Vagina (tissue), 2 donors: ENCODE data around the gene STRN.
A peak's percentile ranks its signal among the peaks of the same experiment; 100 is the strongest.

ENCODE experiments used
- POLR2A ChIP-seq, 2 donors: fragments of 450-650 bp; IDR thresholded peaks; one replicate each; pipeline ENCODE4 v1.6.1; 2017; ENCODE audit warnings: antibody characterized with exemption in 2 of 2, mild to moderate bottlenecking in 2 of 2, moderate library complexity in 2 of 2
- POLR2AphosphoS5 ChIP-seq, 2 donors: sonication (generic); formaldehyde crosslinking; IDR thresholded peaks; one replicate each; pipeline ENCODE4 v1.9.0; 2017; ENCODE audit warnings: antibody characterized with exemption in 2 of 2, mild to moderate bottlenecking in 2 of 2, low read depth in 1 of 2; ENCODE audit not compliant: insufficient read depth in 1 of 2
- TF ChIP-seq, protein P1 (sequence below), 3 experiments: fragments of 450-650 bp in 2 of 3; fragments of 200-600 bp in 1 of 3; sonication (generic) in 1 of 3; IDR thresholded peaks; one replicate each; pipeline ENCODE4 v1.5.1; 2017 to 2019; ENCODE audit warnings: antibody characterized with exemption in 3 of 3, mild to moderate bottlenecking in 2 of 3, moderate library complexity in 2 of 3

DNA sequence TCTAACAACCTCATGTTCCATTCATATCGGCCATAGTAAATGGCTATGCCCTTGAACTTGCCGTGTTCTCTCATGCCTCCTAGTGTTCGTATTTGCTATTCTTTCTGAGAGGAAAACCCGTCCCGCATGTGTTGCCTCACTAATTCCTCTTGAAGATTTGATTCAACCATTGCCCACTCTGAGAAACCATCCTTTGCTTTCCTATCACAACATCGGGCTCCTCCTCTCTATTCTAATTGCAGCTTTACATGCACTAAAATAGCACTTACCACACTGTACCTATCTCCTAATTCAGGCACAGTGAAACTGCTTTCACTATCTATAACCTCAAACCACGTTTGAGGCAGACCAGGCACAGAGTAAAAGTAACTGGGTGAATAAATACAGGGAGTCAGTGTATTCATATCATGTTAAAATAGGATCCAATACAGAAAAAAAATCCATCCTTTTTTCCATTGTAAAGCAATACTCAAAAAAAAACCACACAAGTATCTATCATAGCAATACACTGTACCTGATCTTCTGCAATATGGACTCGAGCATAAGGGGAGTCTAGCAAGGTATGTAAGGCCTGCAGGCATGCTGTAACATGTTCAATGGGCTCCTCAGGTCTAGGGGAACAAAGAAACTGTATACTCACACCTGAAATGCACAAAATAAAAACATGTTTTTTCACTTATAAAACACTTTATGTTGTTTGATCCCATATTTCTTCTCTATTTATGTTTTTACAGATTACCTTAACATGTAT is 39.0 kb upstream of the STRN start:
- TF ChIP-seq, protein P1, sequence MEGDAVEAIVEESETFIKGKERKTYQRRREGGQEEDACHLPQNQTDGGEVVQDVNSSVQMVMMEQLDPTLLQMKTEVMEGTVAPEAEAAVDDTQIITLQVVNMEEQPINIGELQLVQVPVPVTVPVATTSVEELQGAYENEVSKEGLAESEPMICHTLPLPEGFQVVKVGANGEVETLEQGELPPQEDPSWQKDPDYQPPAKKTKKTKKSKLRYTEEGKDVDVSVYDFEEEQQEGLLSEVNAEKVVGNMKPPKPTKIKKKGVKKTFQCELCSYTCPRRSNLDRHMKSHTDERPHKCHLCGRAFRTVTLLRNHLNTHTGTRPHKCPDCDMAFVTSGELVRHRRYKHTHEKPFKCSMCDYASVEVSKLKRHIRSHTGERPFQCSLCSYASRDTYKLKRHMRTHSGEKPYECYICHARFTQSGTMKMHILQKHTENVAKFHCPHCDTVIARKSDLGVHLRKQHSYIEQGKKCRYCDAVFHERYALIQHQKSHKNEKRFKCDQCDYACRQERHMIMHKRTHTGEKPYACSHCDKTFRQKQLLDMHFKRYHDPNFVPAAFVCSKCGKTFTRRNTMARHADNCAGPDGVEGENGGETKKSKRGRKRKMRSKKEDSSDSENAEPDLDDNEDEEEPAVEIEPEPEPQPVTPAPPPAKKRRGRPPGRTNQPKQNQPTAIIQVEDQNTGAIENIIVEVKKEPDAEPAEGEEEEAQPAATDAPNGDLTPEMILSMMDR (IDR thresholded peaks at IDR 0.05), result peak in 1 of 3 experiments; percentile 7
- TF ChIP-seq POLR2AphosphoS5 (IDR thresholded peaks at IDR 0.05; ENCODE audit: insufficient read depth in 1 of 2, low read depth in 1 of 2), result no peak
- TF ChIP-seq POLR2A (IDR thresholded peaks at IDR 0.05), result no peak
